ENCODE data around the gene IL33.
"Not testable (repeated sequence)": the region's sequence is repeated elsewhere in the genome, so short reads cannot be mapped to it uniquely, and the experiment has no call there.

The IL33 gene

GRCh38 chr9:6215562-6215961, at the start of gene IL33:
Gene IL33 (plus strand): TSS chr9:6215807. CDS start chr9:6241695, 25,888 bp downstream.
- DNase-seq = peak; percentile 2

- DNase-seq = no peak
Observed at GRCh38 chr9:6171667-6172066, 43.9 kb upstream of the IL33 start.

- DNase-seq = no peak
Observed at GRCh38 chr9:6173914-6174313, 41.7 kb upstream of the IL33 start.

GRCh38 chr9:6182549-6183226, 32.9 kb upstream of the IL33 start:
- DNase-seq = not testable (repeated sequence)

- DNase-seq = no peak
Observed at GRCh38 chr9:6183227-6183551, 32.4 kb upstream of the IL33 start.

GRCh38 chr9:6183627-6184026, 32.0 kb upstream of the IL33 start:
- no peak for DNase-seq

GRCh38 chr9:6184749-6185645, 30.6 kb upstream of the IL33 start:
- no peak for DNase-seq

GRCh38 chr9:6186691-6187090, 28.9 kb upstream of the IL33 start:
- DNase-seq = no peak

- DNase-seq = no peak
Observed at GRCh38 chr9:6187272-6187671, 28.3 kb upstream of the IL33 start.

GRCh38 chr9:6188466-6188865, 27.1 kb upstream of the IL33 start:
- DNase-seq = no peak

- DNase-seq = no peak
Observed at GRCh38 chr9:6188906-6189305, 26.7 kb upstream of the IL33 start.

GRCh38 chr9:6194934-6195333, 20.7 kb upstream of the IL33 start:
- no peak for DNase-seq

GRCh38 chr9:6195714-6196360, 19.8 kb upstream of the IL33 start:
- DNase-seq = no peak

- no peak for DNase-seq
Observed at GRCh38 chr9:6197330-6197729, 18.3 kb upstream of the IL33 start.

- DNase-seq = no peak
Observed at GRCh38 chr9:6198251-6198650, 17.4 kb upstream of the IL33 start.

- no peak for DNase-seq
Observed at GRCh38 chr9:6199596-6199995, 16.0 kb upstream of the IL33 start.

- DNase-seq = no peak
Observed at GRCh38 chr9:6200761-6201160, 14.8 kb upstream of the IL33 start.

- no peak for DNase-seq
Observed at GRCh38 chr9:6209966-6210365, 5.6 kb upstream of the IL33 start.

- no peak for DNase-seq
Observed at GRCh38 chr9:6212722-6213375, 2.8 kb upstream of the IL33 start.

GRCh38 chr9:6214434-6214833, 1.2 kb upstream of the IL33 start:
- DNase-seq = no peak

- no peak for DNase-seq
Observed at GRCh38 chr9:6214903-6215302, 704 bp upstream of the IL33 start.

- DNase-seq = no peak
Observed at GRCh38 chr9:6216002-6216401, 395 bp downstream of the IL33 start.

- DNase-seq = no peak
Observed at GRCh38 chr9:6216951-6217350, 1.3 kb downstream of the IL33 start.

All from NCI-H2171 treated with DMSO at 0.1 percent for 48 hours (cell line).